Measurements from ENCODE around the gene ALG2.
A peak's percentile ranks its signal among the peaks of the same experiment; 100 is the strongest.
"Not testable (repeated sequence)": the region's sequence is repeated elsewhere in the genome, so short reads cannot be mapped to it uniquely, and the experiment has no call there.

The ALG2 gene

GRCh38 chr9:99238331-99238730 lies 16.6 kb upstream of the ALG2 start:
- DNase-seq (ENCODE audit: low read depth in 2 of 2) = no peak

- not testable (repeated sequence) for DNase-seq (ENCODE audit: low read depth in 2 of 2)
These were observed 16.1 kb upstream of the ALG2 start for GRCh38 chr9:99237849-99238248.

GRCh38 chr9:99237356-99237755 lies 15.6 kb upstream of the ALG2 start:
- DNase-seq (ENCODE audit: low read depth in 2 of 2) = no peak

GRCh38 chr9:99235926-99236634 lies 14.3 kb upstream of the ALG2 start:
- DNase-seq (ENCODE audit: low read depth in 2 of 2) = no peak

DNA sequence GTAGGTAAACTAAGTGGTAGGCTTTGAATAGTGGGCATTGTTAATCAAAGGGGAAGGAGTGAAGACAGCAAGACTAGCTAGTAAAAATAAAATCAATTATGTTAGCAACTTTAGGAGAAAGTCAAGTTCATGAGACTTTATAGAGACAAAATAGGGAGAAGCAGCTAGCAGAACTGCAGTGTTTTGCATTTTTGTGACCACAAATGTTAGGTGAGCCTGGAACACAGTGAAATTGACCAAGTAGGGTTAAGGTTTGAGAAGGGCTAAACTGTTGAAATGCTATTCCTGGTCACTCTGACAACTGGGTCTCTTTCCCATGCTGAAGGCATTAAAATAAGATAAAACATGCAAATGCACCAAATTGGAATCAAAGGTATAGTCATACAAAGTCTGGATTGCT lies 13.3 kb upstream of the ALG2 start:
- DNase-seq (ENCODE audit: low read depth in 2 of 2) = no peak

DNA sequence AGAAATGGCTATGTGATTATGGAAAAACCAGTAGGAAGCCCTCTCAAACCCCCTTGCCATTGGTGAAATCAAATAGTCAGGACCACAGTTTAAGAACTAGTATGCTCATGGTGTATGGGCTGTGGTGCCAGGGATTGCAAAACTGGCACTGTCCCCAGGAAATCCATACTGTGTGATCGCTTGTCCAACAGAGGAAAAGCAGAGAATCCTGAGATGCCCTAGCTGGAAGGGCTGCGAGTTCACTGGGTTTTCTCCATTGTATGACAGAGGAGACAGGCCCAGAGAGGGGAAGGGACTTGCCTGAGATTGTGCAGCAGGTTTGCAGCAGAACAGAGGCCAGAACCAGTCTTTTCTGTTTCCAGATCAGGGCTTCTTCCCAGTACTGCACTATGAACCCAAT lies 12.9 kb upstream of the ALG2 start:
- no peak for DNase-seq (ENCODE audit: low read depth in 2 of 2)

- peak in 1 of 2 donors; percentile 24 for DNase-seq (ENCODE audit: low read depth in 2 of 2)
These were observed 10.0 kb upstream of the ALG2 start for GRCh38 chr9:99231711-99232110.

DNA sequence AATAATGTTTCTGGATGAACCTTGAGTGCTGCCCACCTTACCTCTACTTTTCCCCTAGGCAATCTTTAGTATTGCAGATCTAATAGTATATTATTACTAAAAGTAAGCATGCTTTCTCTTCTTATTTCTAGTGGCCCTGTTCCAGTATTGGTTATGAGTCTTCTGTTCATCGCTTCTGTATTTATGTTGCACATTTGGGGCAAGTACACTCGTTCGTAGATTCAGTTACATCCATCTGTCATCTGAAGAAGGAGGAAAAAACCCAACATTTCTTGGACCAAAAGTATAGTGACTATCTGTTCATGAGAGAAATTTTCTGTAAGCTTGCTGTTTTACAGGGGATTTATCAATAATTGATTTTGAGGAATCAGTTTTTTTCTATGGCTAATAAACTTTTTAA lies 8.5 kb upstream of the ALG2 start:
- no peak for DNase-seq (ENCODE audit: low read depth in 2 of 2)

DNA sequence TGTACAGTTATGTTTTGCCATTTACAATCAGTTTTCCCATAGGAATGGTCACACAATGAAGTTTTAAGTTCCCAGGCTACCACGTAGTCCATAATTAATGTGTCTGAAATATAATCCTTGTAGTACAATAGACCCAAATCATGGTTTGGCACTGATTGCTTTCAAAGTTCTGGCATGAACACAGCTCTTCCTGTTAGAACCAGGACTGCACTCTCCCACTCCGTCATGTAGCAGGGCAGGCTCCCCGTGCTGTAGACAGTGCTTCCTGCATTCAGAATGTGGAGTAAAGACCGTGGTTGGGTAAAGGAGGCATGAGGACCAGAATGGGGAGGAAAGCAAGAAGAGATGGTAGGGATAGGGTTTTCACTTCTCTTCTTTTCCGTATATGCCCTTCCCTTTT lies 4.3 kb upstream of the ALG2 start:
- no peak for DNase-seq (ENCODE audit: low read depth in 2 of 2)

- DNase-seq (ENCODE audit: low read depth in 2 of 2) = no peak
These were observed 2.7 kb upstream of the ALG2 start for GRCh38 chr9:99224445-99224844.

- no peak for DNase-seq (ENCODE audit: low read depth in 2 of 2)
These were observed 901 bp upstream of the ALG2 start for GRCh38 chr9:99222416-99223270.

DNA sequence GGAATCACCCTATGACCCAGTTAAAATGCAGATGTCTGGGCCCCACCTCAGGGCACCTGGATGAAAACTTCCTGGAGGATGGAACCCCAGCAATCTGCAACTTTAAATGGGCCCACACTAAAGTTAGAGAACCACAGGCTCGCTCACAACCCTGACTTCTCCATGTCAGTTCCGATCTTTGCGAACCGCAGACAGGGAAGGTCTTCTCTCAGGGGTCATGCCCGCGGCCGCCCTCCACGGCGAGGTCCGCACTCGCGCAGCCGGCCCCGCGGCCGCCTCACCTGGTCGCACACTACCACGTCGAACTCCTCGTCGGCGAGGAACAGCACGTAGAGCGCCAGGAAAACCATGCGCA lies 499 bp downstream of the ALG2 start:
- DNase-seq (ENCODE audit: low read depth in 2 of 2) = no peak

GRCh38 chr9:99220011-99220410 lies 1.7 kb downstream of the ALG2 start:
- no peak for DNase-seq (ENCODE audit: low read depth in 2 of 2)

DNA sequence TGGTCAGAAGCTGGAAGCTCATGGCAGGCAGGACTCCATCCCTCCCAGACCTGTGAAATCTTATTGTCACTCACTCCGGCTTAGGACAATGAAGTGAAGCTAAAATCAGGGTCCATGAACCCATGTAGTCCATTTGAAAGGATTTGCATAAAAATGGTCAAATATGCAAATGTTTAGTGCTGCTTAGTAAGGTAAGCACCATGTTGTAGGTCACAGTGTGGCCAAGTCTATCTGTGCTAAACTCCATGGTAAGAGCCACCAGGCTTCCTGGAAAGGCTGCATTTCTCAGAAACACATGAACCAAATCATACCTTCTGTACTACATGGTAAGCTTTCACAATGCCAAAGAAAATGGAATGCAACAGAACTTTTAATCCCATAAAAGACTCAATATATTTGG lies 5.7 kb downstream of the ALG2 start:
- no peak for DNase-seq (ENCODE audit: low read depth in 2 of 2)

DNA sequence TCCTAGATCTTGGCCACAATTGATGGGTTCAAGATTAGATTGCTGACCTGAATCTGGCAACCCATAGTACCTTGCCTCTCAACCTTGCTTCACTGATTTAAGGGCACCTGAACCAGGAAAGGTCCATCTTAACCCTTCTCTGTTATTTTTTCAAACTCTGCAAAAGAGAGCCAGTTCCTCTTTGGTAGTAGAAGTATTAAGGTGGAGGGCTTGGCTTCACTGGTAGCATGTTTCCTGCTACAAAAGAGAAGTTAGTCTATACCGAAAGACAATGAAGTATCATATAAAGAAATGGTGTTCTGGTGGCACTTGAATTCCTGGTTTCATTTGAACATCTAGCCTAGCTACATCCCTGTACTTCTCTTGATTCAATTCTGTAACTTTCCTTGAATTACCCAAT lies 8.5 kb downstream of the ALG2 start:
- DNase-seq (ENCODE audit: low read depth in 2 of 2) = no peak

DNA sequence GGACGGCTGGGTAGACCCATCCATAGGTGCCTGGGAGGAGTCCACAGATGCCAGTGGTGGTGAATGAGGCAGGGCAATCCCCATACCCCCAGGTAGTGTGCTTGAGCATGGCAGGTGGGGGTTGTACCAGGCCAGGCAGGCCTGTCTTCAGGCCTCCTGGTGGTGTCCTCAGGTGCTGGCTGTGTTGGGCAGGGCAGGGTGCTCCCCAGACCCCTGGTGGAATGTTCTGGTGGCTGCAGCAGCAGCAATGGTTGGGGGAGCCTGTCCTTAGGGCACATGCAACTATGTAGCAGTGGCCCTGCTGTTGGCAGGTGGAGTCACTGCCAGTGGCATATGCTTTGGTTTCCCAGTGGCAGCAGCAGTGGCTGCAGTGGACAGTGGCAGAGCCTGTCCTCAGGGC lies 10.0 kb downstream of the ALG2 start:
- DNase-seq (ENCODE audit: low read depth in 2 of 2) = no peak

GRCh38 chr9:99210572-99210971 lies 11.2 kb downstream of the ALG2 start:
- no peak for DNase-seq (ENCODE audit: low read depth in 2 of 2)

GRCh38 chr9:99201603-99202002 lies 20.1 kb downstream of the ALG2 start:
- no peak for DNase-seq (ENCODE audit: low read depth in 2 of 2)

GRCh38 chr9:99199938-99200539 lies 21.7 kb downstream of the ALG2 start:
- DNase-seq (ENCODE audit: low read depth in 2 of 2) = no peak

- DNase-seq (ENCODE audit: low read depth in 2 of 2) = no peak
These were observed 23.8 kb downstream of the ALG2 start for GRCh38 chr9:99197987-99198386.

GRCh38 chr9:99197124-99197630 lies 24.6 kb downstream of the ALG2 start:
- DNase-seq (ENCODE audit: low read depth in 2 of 2) = no peak

DNA sequence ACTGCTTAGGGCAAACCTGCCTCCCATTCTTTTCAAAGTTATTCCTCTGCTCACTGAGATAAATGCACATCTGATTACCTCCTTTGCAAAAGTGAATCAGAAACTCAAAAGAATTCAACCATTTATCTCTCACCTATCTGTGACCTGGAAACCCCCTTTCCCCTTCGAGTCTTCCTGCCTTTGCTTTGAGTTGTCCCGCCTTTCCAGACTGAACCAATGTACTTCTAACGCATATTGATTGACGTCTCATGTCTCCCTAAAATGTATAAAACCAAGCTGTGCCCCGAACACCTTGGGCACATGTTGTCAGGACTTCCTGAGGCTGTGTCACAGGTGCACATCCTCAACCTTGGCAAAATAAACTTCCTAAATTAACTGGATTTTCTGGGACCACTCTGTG lies 25.3 kb downstream of the ALG2 start:
- DNase-seq (ENCODE audit: low read depth in 2 of 2) = not testable (repeated sequence)

DNA sequence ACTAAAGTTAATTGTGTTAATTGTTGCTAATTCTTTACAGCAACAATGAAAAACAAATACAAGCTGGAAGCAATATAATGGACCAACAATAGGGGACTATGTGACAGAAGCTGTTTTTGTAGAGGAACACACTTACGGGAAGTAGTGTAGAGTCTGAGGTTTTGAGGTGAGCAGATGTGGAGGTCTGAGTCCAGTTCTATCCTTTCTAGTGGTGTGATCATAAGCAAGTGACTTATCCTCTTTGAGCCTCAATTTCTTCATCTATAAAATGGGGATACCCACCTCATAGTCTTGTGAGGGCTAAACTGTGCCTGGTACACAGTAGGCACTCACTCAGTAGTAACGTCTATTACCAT lies 28.3 kb downstream of the ALG2 start:
- DNase-seq (ENCODE audit: low read depth in 2 of 2) = no peak
